ENCODE measurements around the gene ZNF664.

- no peak for TF ChIP-seq POLR2A (IDR thresholded peaks at IDR 0.05; ENCODE audit: low read depth, low read length)
- TF ChIP-seq POLR2AphosphoS5 (IDR thresholded peaks at IDR 0.05; ENCODE audit: low read depth, low read length) = no peak
- TF ChIP-seq TAF1 (IDR thresholded peaks at IDR 0.05; ENCODE audit: borderline replicate concordance, low read depth, low read length) = no peak
Observed at GRCh38 chr12:124037331-124037730, 64.3 kb downstream of the ZNF664 start.

Data from GM12892 (cell line).